ENCODE results near the gene H2BK1. TPM values are rescaled to one million over a fixed set of nuclear protein-coding genes. Genes with fewer than 3 reads are reported as not detected.

The H2BK1 gene
- total and polyA plus RNA-seq, 7 donors, result 0.83 TPM; not detected in 6

- H3K27ac ChIP-seq, result no peak overlapping the region
- TF ChIP-seq CTCF (IDR thresholded peaks at IDR 0.05), result no peak
- H3K9me3 ChIP-seq, result no peaks in the 10 kb centered on the region
- intact Hi-C loops (cut with DNase I), result no loop called here
- no peak for DNase-seq
- no peak for ATAC-seq
- peaks cover 11 to 78% of the 10 kb centered on the region in 2 donors for H3K36me3 ChIP-seq (ENCODE audit: insufficient read depth in 1 of 2, low read depth in 1 of 2)
- WGBS, 3 donors, result 72 to 84% (median 78%) methylated on average over 3 of the region's 3 CpGs
- no peak overlapping the region for H3K4me3 ChIP-seq
- no peaks in the 10 kb centered on the region for H3K27me3 ChIP-seq (ENCODE audit: insufficient read depth in 3 of 3, low read length in 2 of 3)
- no peaks in the 10 kb centered on the region for H3K4me1 ChIP-seq
These were observed 3.5 kb upstream of the H2BK1 start for GRCh38 chr7:151213826-151214225.

- ATAC-seq (no peak), DNase-seq (no peak)
- Histone ChIP-seq H3K27ac (no peak overlapping the region), H3K36me3 (ENCODE audit: insufficient read depth in 1 of 2, low read depth in 1 of 2) (peaks cover 5 to 66% of the 10 kb centered on the region in 2 donors), H3K4me1 (no peaks in the 10 kb centered on the region), H3K27me3 (ENCODE audit: insufficient read depth in 3 of 3, low read length in 2 of 3) (no peaks in the 10 kb centered on the region), H3K4me3 (no peak overlapping the region), H3K9me3 (no peaks in the 10 kb centered on the region)
- WGBS, 3 donors, result 81 to 91% (median 88%) methylated on average over 5 of the region's 5 CpGs
- no peak for TF ChIP-seq CTCF (IDR thresholded peaks at IDR 0.05)
- intact Hi-C loops (cut with DNase I), result no loop called here
These were observed 2.3 kb upstream of the H2BK1 start for GRCh38 chr7:151212626-151213025.

GRCh38 chr7:151211155-151211772 is 976 bp upstream of the H2BK1 start:
- DNase-seq, result no peak
- no peak overlapping the region for H3K27ac ChIP-seq
- intact Hi-C loops (cut with DNase I), result no loop called here
- 79 to 93% (median 83%) methylated on average over 3 of the region's 3 CpGs for WGBS, 3 donors
- H3K36me3 ChIP-seq (ENCODE audit: insufficient read depth in 1 of 2, low read depth in 1 of 2), result peaks cover 5 to 52% of the 10 kb centered on the region in 2 donors
- TF ChIP-seq CTCF (IDR thresholded peaks at IDR 0.05), result no peak
- H3K4me3 ChIP-seq, result no peak overlapping the region
- no peaks in the 10 kb centered on the region for H3K27me3 ChIP-seq (ENCODE audit: insufficient read depth in 3 of 3, low read length in 2 of 3)
- no peaks in the 10 kb centered on the region for H3K9me3 ChIP-seq
- no peaks in the 10 kb centered on the region for H3K4me1 ChIP-seq
- no peak for ATAC-seq

- DNase-seq (no peak), ATAC-seq (no peak)
- no peaks in the 10 kb centered on the region for H3K4me1 ChIP-seq
- WGBS, 3 donors, result 81 to 86% (median 85%) methylated on average over 6 of the region's 6 CpGs
- H3K36me3 ChIP-seq (ENCODE audit: insufficient read depth in 1 of 2, low read depth in 1 of 2), result peaks cover 5 to 36% of the 10 kb centered on the region in 2 donors
- intact Hi-C loops (cut with DNase I), result no loop called here
- H3K9me3 ChIP-seq, result no peaks in the 10 kb centered on the region
- H3K4me3 ChIP-seq, result no peak overlapping the region
- no peak overlapping the region for H3K27ac ChIP-seq
- peaks cover 0 to 9% (median 9%) of the 10 kb centered on the region in 3 donors for H3K27me3 ChIP-seq (ENCODE audit: insufficient read depth in 3 of 3, low read length in 2 of 3)
- TF ChIP-seq CTCF (IDR thresholded peaks at IDR 0.05), result no peak
These were observed 700 bp downstream of the H2BK1 start for GRCh38 chr7:151209588-151209987.

All from psoas muscle (tissue), 8 donors.